BE2C (cell line): ENCODE results near the gene SPAG16.

Experiments
- DNase-seq: peaks from one replicate; pipeline ENCODE4 v3.0.0-alpha.2; 2020
- H3K27me3 ChIP-seq: fragments of 250-450 bp; sonication (Bioruptor Pico); 2 replicates; pipeline ENCODE4 v1.5.1; 2020; ENCODE audit warnings: mild to moderate bottlenecking
- H3K36me3 ChIP-seq: fragments of 250-450 bp; sonication (Bioruptor Pico); 2 replicates; pipeline ENCODE4 v1.5.1; 2020; ENCODE audit warnings: mild to moderate bottlenecking
- H3K4me1 ChIP-seq: fragments of 250-450 bp; sonication (Bioruptor Pico); 2 replicates; pipeline ENCODE4 v1.5.1; 2020
- H3K4me3 ChIP-seq: 2 replicates; pipeline ENCODE4 v1.5.1; 2011; ENCODE audit warnings: low read depth, low read length
- H3K9me3 ChIP-seq: fragments of 250-450 bp; sonication (Bioruptor Pico); 2 replicates; pipeline ENCODE4 v1.5.1; 2020
- TF ChIP-seq, protein P1 (sequence below): IDR thresholded peaks from 2 replicates; pipeline ENCODE4 v1.5.1; 2012; ENCODE audit warnings: mild to moderate bottlenecking, low read depth, low read length

The SPAG16 gene

DNA sequence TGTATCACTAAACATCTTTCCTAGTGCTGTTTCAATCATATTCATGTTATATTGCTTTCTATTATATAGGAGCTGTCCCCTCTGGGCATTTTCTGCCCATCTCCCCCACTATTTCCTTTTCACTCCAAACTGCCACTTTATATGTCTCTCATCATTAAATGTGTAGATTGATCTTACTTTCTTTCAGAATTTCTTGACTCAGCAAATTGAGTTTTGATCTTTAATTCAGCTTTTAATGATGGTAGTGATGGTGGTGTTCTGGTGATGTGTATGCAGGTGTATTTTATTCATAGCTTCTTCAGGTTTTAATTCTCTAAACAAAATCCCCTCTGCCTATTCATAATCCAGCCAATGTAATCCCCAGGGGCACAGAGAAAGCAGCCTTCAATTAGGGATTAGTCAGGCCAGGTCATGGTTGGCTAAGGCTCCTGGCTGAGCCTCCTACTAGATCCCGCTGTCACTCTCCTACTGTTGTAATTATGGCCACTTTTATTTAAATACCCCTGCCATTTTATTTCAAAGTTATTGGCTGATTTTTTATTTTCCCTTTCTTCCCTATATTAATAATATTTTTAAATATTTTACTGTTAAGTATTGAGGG lies 325.4 kb downstream of the SPAG16 start:
- Histone ChIP-seq H3K9me3 (no peaks in the 10 kb centered on the region), H3K4me3 (no peak overlapping the region), H3K36me3 (no peaks in the 10 kb centered on the region), H3K27me3 (no peaks in the 10 kb centered on the region), H3K4me1 (no peaks in the 10 kb centered on the region)
- TF ChIP-seq, protein P1, sequence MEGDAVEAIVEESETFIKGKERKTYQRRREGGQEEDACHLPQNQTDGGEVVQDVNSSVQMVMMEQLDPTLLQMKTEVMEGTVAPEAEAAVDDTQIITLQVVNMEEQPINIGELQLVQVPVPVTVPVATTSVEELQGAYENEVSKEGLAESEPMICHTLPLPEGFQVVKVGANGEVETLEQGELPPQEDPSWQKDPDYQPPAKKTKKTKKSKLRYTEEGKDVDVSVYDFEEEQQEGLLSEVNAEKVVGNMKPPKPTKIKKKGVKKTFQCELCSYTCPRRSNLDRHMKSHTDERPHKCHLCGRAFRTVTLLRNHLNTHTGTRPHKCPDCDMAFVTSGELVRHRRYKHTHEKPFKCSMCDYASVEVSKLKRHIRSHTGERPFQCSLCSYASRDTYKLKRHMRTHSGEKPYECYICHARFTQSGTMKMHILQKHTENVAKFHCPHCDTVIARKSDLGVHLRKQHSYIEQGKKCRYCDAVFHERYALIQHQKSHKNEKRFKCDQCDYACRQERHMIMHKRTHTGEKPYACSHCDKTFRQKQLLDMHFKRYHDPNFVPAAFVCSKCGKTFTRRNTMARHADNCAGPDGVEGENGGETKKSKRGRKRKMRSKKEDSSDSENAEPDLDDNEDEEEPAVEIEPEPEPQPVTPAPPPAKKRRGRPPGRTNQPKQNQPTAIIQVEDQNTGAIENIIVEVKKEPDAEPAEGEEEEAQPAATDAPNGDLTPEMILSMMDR: no peak
- peak; percentile 31 for DNase-seq

DNA sequence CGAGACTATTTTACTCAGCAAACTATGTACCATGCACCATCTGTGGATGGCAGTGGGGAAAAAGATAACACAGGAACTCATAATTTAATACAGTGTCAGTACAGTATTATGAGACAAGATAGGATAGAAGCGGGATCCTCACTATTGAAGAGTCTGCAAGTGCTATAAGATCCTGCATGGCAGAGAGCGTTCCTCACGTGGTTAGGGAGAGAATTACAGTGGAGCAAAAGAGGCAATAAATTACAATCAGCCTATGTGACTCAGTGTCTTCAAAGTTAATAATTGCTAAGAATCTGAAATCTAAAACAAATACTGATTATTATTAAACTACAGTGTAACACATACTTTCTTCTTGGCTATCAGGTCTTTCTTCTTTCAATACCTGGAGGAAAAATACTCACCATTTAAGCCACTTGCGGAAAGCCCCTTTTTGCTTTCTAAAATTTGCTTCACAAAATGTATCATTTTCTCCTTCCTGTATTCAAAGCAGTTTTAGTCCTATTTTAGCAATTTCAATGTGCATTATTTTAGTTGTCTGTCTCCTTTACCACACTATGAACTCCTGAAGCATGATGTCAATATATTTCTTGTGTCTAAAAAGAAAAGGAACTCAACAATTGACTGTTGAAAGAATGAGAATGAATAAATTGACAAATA lies 342.9 kb downstream of the SPAG16 start:
- Histone ChIP-seq H3K36me3 (no peaks in the 10 kb centered on the region), H3K9me3 (no peaks in the 10 kb centered on the region), H3K4me3 (no peak overlapping the region), H3K27me3 (no peaks in the 10 kb centered on the region), H3K4me1 (no peaks in the 10 kb centered on the region)
- TF ChIP-seq, protein P1: no peak
- DNase-seq: no peak

DNA sequence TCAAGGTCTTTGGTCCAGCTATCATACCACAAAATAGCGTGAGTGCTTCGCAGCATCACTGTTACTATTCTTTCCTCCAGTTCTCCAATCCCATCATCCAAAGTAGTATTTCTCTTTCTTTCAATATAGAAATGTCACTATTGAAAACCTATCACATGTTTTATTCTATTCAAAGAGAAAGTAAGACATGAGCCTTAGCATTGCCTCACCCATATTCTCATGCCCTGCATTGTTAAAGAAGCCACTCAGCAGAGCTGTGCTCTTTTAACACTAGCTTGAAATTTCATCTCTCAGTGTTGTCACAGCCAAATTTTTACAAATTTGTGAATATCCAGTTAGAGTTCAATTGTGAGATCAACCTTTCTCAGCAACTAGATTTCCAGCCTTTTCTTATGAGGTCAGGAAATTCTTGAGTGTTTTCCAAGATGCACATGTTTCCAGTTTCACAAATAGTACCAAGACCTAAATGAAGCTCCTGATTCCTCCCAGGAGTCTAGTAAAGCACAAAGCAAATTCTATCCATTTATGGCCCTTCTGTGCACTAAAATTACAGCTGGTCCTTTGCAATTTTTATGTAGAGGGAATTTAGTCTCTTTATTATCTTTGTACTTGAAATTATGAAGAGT lies 343.7 kb downstream of the SPAG16 start:
- no peaks in the 10 kb centered on the region for H3K4me1 ChIP-seq
- no peaks in the 10 kb centered on the region for H3K36me3 ChIP-seq
- no peaks in the 10 kb centered on the region for H3K27me3 ChIP-seq
- DNase-seq: no peak
- no peak overlapping the region for H3K4me3 ChIP-seq
- TF ChIP-seq, protein P1: no peak
- no peaks in the 10 kb centered on the region for H3K9me3 ChIP-seq

DNA sequence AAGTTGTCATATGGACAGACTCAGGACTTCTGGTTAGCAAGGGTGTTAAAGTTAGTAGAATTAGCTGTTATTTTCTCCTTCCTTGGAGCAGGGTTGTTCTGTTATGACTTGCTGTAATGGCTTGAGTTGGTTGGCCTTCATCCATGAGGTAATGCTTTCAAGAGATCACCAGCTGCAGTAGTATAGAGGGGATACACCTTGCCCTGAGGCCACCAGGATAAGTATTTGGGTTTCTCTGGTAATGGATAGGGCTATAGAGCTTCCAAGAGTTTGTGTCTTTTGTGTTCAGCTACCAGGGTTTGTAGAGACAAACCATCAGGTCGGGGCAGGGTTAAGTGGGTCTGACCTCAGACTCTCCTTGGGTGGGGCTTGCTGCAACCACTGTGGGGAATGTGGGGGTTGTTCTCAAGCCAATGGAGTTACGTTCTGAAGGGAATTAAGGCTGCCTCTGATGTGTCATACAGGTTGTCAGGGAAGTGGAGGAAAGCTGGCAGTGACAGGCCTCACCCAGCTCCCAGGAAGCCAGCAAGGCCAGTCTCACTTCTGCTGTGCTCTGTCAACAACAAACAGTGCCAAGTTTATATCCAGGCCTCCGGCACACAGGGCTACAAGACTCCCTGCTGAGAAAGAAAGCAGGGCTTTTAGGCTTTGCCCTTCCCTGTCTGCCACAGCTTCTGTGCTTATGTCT lies 356.6 kb downstream of the SPAG16 start:
- DNase-seq: no peak
- H3K36me3 ChIP-seq: no peaks in the 10 kb centered on the region
- H3K4me3 ChIP-seq: no peak overlapping the region
- no peaks in the 10 kb centered on the region for H3K27me3 ChIP-seq
- TF ChIP-seq, protein P1: no peak
- no peaks in the 10 kb centered on the region for H3K9me3 ChIP-seq
- H3K4me1 ChIP-seq: no peaks in the 10 kb centered on the region

DNA sequence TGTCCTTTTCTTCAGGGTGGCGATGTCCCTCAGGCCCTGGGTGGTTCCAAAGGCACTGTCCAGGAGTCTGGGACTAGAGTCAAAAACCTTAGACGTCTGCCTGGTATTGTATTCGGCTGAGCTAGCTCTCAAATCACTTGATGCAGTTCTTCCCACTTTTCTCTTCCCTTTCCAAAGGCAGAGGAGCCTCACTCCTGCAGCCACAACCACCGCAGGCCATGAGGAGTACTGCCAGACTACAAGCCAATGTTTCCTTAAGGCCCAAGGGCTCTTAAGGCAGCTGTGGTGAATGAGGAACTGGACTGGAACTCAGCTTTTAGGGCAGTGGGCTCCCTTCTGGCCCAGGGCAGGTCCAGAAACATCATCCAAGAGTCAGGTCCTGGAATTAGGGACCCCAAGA lies 360.7 kb downstream of the SPAG16 start:
- Histone ChIP-seq H3K27me3 (no peaks in the 10 kb centered on the region), H3K36me3 (no peaks in the 10 kb centered on the region), H3K9me3 (no peaks in the 10 kb centered on the region), H3K4me1 (no peaks in the 10 kb centered on the region), H3K4me3 (no peak overlapping the region)
- no peak for DNase-seq
- TF ChIP-seq, protein P1: no peak

DNA sequence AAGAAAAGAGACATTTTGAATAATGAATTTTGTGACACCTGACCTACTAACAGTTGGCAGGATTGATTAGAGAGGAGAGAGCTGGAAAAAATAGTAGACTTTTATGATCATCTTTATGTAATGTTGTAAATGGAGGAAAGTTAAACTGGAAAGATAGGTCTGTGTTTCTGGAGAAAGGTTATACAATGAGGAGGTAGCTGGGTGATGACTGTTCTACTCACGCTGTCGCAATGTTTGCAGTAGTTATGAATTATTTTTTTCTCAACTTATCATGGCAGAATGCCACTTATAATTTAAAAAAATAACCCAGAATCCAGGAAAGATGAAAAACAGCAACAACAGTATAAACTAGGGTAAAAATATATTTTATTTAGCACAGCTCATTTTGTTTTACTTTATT lies 364.9 kb downstream of the SPAG16 start:
- Histone ChIP-seq H3K4me3 (no peak overlapping the region), H3K27me3 (no peaks in the 10 kb centered on the region), H3K4me1 (no peaks in the 10 kb centered on the region; the same call in 1 of the 2 replicates), H3K36me3 (no peaks in the 10 kb centered on the region), H3K9me3 (no peaks in the 10 kb centered on the region)
- TF ChIP-seq, protein P1: no peak
- DNase-seq: no peak
